Measurements from ENCODE around the gene TTYH3. TPM values are rescaled to one million over a fixed set of nuclear protein-coding genes. Genes with fewer than 3 reads are reported as not detected.
A peak's percentile ranks its signal among the peaks of the same experiment; 100 is the strongest.

The TTYH3 gene
- total and polyA plus RNA-seq, 3 donors from 2014 or later, result 35.6 to 69.9 (median 59.5) TPM

DNA sequence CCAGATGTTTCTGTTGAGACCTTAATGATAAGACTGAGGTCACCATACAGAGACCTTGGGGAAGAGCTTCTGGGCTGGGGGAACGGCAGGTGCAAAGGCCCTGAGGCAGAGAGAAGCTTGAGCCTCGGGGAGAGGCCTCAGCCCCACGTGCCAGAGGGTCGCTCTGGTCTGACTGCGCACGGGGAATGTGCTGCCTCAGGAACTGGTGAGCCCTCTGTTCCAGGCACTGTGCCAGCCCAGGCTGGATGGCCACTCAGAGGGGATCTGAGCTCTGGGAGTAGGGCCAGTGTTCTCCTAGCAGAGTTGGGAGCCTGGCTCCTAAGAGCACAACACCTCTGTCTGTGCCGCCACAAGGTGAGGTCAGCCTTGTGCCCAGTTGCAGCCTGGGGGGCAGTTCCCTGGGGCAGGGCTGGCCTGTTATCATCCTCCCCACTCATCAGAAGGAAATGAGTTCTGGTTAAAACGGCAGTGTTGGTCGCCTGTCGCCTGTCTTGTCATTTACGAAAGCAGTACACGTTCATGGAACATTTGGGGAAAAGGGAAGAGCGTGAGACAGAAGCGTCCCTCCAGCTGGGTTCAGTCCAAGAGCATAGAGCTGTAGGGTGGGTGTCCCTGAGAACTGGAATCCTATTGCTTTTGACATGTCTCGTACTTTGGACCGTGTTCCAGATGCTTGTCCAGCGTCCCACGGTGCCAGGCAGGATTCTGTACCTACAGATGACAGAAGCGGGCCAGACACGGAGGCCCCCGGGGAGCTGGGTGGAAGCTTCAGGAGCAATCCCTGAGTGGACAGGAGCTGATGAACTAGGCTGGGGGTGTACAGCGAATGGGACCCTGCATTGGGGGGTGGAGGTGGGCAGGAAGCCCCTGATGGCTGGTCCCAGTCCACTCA lies 4.3 kb downstream of the TTYH3 start:
- Histone ChIP-seq H3K36me3 (ENCODE audit: low read depth, missing control alignments) (no peaks in the 10 kb centered on the region), H3K27me3 (no peaks in the 10 kb centered on the region), H3K4me1 (peaks cover 78% of the 10 kb centered on the region), H3K9me3 (no peaks in the 10 kb centered on the region), H3K27ac (peak overlapping the region in 1 of 2 donors; percentile 68), H3K4me3 (no peak overlapping the region)
- TF ChIP-seq, protein P1, sequence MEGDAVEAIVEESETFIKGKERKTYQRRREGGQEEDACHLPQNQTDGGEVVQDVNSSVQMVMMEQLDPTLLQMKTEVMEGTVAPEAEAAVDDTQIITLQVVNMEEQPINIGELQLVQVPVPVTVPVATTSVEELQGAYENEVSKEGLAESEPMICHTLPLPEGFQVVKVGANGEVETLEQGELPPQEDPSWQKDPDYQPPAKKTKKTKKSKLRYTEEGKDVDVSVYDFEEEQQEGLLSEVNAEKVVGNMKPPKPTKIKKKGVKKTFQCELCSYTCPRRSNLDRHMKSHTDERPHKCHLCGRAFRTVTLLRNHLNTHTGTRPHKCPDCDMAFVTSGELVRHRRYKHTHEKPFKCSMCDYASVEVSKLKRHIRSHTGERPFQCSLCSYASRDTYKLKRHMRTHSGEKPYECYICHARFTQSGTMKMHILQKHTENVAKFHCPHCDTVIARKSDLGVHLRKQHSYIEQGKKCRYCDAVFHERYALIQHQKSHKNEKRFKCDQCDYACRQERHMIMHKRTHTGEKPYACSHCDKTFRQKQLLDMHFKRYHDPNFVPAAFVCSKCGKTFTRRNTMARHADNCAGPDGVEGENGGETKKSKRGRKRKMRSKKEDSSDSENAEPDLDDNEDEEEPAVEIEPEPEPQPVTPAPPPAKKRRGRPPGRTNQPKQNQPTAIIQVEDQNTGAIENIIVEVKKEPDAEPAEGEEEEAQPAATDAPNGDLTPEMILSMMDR (IDR thresholded peaks at IDR 0.05), result no peak
- TF ChIP-seq POLR2A (IDR thresholded peaks at IDR 0.05), result no peak
- DNase-seq, result peak; percentile 23
- intact Hi-C loops (cut with DNase I; ENCODE audit: low total_unique reads), result no loop called here
- 68% methylated on average over 14 to 22 of the region's 22 CpGs for WGBS, 2 donors

DNA sequence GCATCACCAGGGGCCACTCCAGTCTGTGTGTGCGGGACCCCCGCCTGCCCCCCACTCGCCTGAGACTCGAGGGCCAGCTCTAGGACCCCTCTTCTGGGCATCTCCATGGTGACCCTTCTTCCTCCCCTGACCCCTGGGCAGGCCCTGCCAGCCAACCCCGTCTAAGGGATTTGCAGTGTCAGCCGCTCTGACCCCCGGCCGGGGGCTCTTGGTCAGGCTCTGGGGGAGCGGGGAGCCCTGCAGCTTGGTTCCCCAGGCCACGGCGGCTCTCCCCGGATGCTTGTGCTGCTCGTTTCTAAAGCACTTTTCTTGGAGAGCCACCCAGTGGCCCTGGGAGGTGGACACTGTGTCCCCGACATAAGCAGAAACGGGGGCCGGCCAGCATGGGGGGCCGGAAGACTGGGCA lies 5.3 kb downstream of the TTYH3 start:
- TF ChIP-seq POLR2A (IDR thresholded peaks at IDR 0.05), result no peak
- TF ChIP-seq, protein P1 (IDR thresholded peaks at IDR 0.05), result no peak
- intact Hi-C loops (cut with DNase I; ENCODE audit: low total_unique reads), result no loop called here
- Histone ChIP-seq H3K4me3 (no peak overlapping the region), H3K27me3 (no peaks in the 10 kb centered on the region), H3K36me3 (ENCODE audit: low read depth, missing control alignments) (no peaks in the 10 kb centered on the region), H3K27ac (peak overlapping the region; percentile 58 to 68), H3K4me1 (peaks cover 87% of the 10 kb centered on the region), H3K9me3 (no peaks in the 10 kb centered on the region)
- DNase-seq, result peak; percentile 65
- WGBS, 2 donors, result 62 to 77% methylated on average over 4 to 17 of the region's 17 CpGs

DNA sequence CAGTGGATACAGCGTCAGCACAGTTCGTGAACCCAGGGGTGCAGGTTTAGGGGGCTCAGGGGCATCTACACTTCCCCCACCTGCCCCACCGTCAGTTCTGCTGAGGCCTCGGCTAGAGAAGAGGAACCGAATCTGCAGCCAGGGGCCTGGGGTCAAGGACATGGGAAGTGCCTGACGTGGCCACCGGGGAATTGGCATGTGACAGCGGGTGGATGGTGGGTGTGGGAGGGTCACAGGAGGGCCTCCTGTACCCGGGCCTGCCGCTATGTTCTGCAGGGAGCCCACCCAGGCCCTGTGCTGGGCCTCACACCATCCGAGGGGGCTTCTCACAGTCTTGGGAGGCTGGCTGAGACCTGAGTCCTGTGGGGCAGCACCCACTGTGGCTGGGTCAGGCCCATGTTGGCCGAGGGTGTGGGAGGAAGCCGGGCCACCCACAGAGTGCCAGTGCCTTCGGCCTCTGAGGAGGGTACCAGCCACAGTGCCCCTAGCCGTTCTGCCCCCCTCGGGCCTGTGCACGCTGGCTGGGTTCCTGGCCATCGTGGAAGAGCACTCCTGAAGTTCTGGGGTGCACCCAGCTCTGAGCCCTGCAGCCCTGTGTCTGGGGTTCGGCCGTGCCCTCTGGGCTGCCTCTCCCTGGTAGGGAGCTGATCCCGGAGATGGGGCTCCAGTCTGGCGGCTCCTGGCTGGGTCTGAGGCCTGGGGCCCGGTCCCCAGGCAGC lies 5.9 kb downstream of the TTYH3 start:
- 41 to 72% methylated on average over 5 to 20 of the region's 23 CpGs for WGBS, 2 donors
- H3K4me3 ChIP-seq, result no peak overlapping the region
- peak; percentile 77 for DNase-seq
- peaks cover 83% of the 10 kb centered on the region for H3K4me1 ChIP-seq
- H3K27me3 ChIP-seq, result no peaks in the 10 kb centered on the region
- no peaks in the 10 kb centered on the region for H3K9me3 ChIP-seq
- TF ChIP-seq POLR2A (IDR thresholded peaks at IDR 0.05), result no peak
- TF ChIP-seq, protein P1 (IDR thresholded peaks at IDR 0.05), result peak in 1 of 3 experiments; percentile 0
- H3K36me3 ChIP-seq (ENCODE audit: low read depth, missing control alignments), result no peaks in the 10 kb centered on the region
- peak overlapping the region; percentile 58 to 68 for H3K27ac ChIP-seq
- intact Hi-C loops (cut with DNase I; ENCODE audit: low total_unique reads), result no loop called here

DNA sequence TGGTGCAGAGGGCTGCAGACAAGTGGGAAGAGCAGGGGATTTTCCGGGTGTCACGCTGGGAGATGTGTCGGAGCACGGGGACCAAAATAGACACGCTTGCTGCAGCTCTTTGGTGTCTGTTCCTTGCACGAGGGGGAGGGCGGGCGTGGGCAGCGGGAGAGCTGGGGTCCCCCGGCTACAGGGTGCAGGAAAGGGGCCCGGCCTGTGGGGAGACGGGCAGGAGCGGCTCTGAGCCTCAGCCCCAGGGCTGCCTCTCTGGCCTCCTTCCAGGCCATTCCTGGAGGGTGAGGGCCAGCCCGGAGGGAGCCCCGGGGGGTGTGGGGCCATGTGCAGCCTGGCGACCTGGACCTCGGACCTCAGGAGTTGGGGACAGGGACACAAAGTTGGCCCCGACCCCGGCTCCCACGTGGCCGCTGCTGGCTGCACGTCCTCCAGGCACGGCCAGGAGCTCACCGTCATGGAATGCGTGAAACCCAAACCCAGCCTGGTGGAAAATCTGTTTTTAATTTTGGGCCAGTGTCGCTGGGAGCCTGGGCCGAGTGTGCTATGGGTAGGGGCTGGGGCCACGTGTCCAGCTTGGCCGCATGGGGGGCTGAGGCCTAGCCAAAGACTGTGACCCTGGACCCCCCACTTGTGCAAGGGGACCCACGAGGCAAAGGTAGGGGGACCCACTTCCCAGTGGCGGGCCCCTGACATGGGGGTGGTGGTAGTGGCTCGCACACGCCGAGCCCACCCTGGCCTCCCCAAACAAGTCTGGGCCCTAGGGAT lies 6.6 kb downstream of the TTYH3 start:
- H3K4me3 ChIP-seq, result no peak overlapping the region
- TF ChIP-seq, protein P1 (IDR thresholded peaks at IDR 0.05), result no peak
- no peak for TF ChIP-seq POLR2A (IDR thresholded peaks at IDR 0.05)
- no peaks in the 10 kb centered on the region for H3K36me3 ChIP-seq (ENCODE audit: low read depth, missing control alignments)
- 53% methylated on average over 34 of the region's 34 CpGs; no CpG with 5 or more reads in 1 of the 2 donors for WGBS, 2 donors
- H3K27me3 ChIP-seq, result no peaks in the 10 kb centered on the region
- peak overlapping the region in 1 of 2 donors; percentile 68 for H3K27ac ChIP-seq
- H3K4me1 ChIP-seq, result peaks cover 75% of the 10 kb centered on the region
- H3K9me3 ChIP-seq, result no peaks in the 10 kb centered on the region
- intact Hi-C loops (cut with DNase I; ENCODE audit: low total_unique reads), result no loop called here
- DNase-seq, result peak; percentile 33
